NCI-H2081 (cell line): ENCODE data around the gene PIP5KL1.

ENCODE experiments used
- DNase-seq, 2 experiments: peaks; one replicate each; lab custom pipeline; 2025; lab: John Stamatoyannopoulos, UW

Gene PIP5KL1, protein sequence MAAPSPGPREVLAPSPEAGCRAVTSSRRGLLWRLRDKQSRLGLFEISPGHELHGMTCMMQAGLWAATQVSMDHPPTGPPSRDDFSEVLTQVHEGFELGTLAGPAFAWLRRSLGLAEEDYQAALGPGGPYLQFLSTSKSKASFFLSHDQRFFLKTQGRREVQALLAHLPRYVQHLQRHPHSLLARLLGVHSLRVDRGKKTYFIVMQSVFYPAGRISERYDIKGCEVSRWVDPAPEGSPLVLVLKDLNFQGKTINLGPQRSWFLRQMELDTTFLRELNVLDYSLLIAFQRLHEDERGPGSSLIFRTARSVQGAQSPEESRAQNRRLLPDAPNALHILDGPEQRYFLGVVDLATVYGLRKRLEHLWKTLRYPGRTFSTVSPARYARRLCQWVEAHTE

GRCh38 chr9:127930231-127931091 lies at the start of gene PIP5KL1:
Gene PIP5KL1 (minus strand): TSS chr9:127930777. CDS start chr9:127930752, 25 bp downstream.
- peak; percentile 66 to 78 for DNase-seq

DNA sequence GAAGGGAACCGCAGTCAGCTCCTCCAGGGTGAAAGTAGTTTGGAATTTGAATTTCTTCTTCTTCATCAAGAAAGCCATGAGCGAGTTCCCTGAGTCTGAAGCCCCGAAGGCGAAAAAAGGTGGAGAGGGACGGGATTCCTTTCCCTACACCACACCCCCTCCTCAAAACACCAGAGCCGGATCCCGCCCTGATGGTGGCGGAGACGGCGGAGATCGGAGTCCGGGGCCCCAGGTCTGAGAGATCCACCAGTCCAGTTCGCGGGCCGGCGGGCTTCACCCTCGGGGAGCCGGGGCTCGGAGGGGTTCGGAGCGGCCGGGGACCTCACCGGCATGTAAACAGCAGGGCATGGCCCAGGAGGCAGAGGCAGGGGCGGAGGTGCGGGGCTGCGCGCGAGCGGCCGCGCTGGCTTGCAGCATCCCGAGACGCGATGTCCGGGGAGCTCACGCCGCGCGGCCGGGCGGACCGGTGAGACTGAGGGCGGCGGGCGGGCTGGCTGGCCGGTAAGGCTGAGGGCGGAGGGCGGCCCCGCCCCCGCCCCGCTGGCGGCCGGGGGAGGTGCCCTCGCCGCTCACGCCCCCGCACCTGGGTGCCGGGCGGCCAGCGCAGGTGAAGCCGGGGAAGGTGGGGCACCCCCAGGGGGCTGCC lies 49.6 kb upstream of the PIP5KL1 start:
- DNase-seq, result peak; percentile 32 to 64

- peak in 1 of 2 experiments; percentile 48 for DNase-seq
Measured at GRCh38 chr9:127979333-127980059, 48.9 kb upstream of the PIP5KL1 start.

GRCh38 chr9:127979015-127979332 lies 48.4 kb upstream of the PIP5KL1 start:
- DNase-seq, result no peak

- no peak for DNase-seq
Measured at GRCh38 chr9:127977884-127978647, 47.5 kb upstream of the PIP5KL1 start.

- DNase-seq, result no peak
Measured at GRCh38 chr9:127977009-127977883, 46.7 kb upstream of the PIP5KL1 start.

DNA sequence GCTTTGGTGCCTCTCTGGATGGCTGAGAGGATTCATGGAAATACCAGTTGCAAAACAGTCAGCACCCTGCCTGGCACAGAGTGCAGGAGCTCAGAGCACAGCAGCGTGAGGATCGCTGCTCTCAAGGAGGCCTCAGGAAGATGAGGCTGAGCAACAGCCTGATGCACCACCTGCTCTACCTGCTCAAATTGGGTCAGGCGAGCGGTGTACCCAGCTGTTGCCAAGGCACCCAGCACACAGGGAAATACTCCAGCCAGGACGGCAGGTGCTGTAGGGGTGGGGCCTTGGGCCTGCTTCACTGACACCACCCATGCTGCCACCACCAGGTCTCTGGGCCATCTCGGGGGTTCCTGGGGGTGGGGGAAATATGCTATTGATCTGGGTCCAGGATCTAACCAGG lies 45.9 kb upstream of the PIP5KL1 start:
- peak; percentile 88 to 94 for DNase-seq

GRCh38 chr9:127975376-127976315 lies 45.1 kb upstream of the PIP5KL1 start:
- no peak for DNase-seq

DNA sequence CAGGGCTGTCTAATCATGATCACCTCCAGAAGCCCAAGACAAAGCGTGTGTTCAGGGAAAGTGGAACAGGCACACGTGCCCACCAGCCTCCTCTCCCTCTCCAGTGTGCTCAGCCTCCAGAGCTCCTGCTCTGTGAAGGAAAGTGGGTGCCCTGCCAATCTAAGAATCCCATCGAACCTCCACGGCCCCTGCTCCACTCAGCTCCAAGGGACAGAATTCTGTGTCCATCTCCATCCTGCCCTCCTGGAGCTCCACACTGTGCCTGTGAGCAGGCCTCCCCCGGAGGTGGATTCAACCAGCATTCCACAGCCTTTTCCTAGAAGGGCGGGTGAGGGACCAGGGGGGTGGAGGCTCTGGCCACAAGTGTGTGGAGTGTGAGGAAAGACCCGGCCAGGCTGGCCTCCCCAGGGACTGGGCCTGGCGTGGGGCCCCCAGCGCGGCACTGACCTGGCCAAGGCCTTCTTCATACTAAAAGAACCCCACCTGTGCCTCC lies 44.2 kb upstream of the PIP5KL1 start:
- no peak for DNase-seq

DNA sequence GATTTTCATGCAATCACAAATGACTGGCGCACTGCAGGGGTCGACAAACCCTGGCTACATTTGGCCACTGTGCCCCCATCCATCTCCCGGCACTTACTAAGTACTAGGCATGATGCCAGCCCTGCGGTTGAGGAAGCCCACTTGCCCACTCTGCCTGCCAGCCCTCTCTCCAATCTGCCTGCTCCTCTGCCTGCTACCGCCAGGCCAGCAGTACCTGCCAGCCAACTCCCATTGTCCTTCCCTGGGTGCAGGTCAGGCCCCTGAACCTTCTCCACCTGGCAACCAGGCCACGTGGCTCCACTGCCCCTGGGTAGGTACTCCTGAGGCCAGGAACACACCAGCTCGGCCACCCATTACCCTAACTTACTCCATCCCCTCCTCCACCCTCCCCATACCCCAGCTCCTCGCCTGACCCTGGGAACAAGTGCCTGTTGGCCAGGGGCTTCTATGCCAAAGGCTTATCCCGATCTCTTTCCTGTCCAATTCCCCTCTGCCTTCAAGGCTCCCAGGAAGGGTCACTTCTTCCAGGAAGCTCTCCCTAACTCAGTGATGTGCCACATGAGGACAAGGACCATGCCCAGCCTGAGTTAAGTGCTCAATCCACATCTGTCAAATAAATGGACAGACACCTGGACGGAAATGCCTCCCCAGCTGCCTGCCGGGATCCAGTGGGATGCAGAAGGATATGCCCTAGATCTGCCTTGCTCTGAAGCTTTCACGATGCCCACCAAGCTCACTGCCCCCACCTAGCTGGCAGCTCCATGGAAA lies 43.6 kb upstream of the PIP5KL1 start:
- DNase-seq, result peak in 1 of 2 experiments; percentile 68

DNA sequence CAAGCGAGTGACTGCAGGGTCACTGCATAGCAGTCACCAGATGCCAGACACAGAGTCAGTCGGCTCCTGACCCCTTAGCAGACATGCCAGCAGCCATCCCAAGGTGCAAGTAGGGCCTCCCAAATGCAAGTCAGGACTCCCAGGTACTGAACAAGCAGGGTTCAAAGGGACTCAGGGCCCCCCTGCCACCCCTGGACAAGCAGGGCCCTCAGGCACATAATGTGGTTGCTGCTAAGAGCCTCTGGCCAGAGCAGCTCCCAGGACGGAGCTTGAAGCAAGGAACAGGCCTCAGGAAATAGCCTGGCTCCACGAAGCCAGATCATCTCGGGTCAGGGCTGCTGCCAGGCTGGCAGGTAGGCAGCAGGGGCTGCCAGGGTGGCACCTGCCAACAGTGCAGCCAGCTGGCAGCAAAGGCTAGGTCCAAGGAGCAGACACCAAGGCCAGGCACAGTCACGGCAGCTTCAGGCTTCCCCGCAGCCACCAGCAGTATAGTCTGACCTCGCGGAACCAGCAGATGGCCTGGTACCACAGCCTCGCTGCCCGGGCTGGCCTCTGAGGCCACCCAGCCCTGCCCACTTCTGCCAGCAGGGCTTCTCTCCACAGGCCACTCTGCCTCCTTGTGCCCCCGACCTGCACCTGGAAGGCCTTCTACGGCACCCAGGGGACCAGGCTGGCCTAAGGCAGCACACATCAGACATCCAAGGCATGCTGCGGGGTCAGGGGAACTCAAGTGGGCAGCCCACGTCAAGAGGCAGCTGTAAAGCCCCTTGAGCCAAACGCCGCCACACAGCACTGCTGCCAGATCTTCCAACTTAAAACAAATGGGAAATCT lies 42.8 kb upstream of the PIP5KL1 start:
- peak in 1 of 2 experiments; percentile 58 for DNase-seq

GRCh38 chr9:127972236-127972871 lies 41.8 kb upstream of the PIP5KL1 start:
- DNase-seq, result no peak

- peak in 1 of 2 experiments; percentile 45 for DNase-seq
Measured at GRCh38 chr9:127971357-127972235, 41.0 kb upstream of the PIP5KL1 start.

- peak; percentile 85 to 95 for DNase-seq
Measured at GRCh38 chr9:127970401-127971313, 40.1 kb upstream of the PIP5KL1 start.
